ENCODE results near the gene SGMS1. TPM values are rescaled to one million over a fixed set of nuclear protein-coding genes. Genes with fewer than 3 reads are reported as not detected.

The SGMS1 gene
- total and polyA plus RNA-seq, 2 donors from 2014 or later = 13.6 to 100 TPM

DNA sequence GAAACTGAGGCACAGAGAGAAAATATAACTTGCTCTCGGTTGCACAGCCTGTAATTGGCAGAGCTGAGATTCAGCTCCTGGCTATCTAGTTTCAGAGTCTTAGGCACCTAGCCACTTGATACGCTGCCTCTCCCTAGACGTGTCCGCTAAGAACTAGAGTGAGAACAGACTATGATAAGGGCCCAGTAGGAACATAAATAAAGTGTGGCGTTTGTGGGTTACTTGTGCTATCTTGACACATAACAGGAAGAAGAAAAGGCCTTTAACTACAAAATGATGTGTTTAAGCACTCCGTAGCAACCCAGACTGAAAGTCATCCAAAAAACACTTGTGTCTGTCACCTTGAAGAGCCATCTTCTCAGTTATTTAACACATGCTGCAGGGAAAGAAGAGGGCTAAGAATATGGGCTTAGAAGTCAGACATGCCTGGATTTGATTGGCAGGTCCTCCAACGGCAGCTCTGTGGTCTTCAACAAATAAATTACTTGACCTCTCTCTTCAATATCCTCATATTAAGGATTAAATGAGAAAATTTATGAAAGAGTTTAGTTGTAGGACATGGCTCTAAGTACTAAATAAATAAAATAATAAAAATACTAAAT, 96.2 kb downstream of the SGMS1 start:
- TF ChIP-seq, protein P1, sequence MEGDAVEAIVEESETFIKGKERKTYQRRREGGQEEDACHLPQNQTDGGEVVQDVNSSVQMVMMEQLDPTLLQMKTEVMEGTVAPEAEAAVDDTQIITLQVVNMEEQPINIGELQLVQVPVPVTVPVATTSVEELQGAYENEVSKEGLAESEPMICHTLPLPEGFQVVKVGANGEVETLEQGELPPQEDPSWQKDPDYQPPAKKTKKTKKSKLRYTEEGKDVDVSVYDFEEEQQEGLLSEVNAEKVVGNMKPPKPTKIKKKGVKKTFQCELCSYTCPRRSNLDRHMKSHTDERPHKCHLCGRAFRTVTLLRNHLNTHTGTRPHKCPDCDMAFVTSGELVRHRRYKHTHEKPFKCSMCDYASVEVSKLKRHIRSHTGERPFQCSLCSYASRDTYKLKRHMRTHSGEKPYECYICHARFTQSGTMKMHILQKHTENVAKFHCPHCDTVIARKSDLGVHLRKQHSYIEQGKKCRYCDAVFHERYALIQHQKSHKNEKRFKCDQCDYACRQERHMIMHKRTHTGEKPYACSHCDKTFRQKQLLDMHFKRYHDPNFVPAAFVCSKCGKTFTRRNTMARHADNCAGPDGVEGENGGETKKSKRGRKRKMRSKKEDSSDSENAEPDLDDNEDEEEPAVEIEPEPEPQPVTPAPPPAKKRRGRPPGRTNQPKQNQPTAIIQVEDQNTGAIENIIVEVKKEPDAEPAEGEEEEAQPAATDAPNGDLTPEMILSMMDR (IDR thresholded peaks at IDR 0.05; ENCODE audit: borderline replicate concordance, extremely low read depth, insufficient read depth) = no peak
- Histone ChIP-seq H3K9me3 (ENCODE audit: control insufficient read depth in 2 of 3, insufficient read depth in 1 of 3, low read length in 3 of 3) (no peaks in the 10 kb centered on the region), H3K27me3 (ENCODE audit: control insufficient read depth, insufficient read depth, low read length) (no peaks in the 10 kb centered on the region), H3K4me1 (ENCODE audit: control insufficient read depth in 2 of 3, insufficient read depth in 2 of 3, low read depth in 1 of 3, low read length in 3 of 3) (no peaks in the 10 kb centered on the region), H3K27ac (ENCODE audit: low read depth in 2 of 2, low read length in 2 of 2) (no peak overlapping the region), H3K4me3 (ENCODE audit: low read length in 3 of 3) (no peak overlapping the region), H3K9ac (ENCODE audit: low read length in 3 of 3) (no peak overlapping the region), H3K36me3 (ENCODE audit: control insufficient read depth in 2 of 3, insufficient read depth in 3 of 3, low read length in 3 of 3) (no peaks in the 10 kb centered on the region)
- intact Hi-C loops (cut with DNase I) = no loop called here
- no peak for FAIRE-seq
- no peak for DNase-seq

DNA sequence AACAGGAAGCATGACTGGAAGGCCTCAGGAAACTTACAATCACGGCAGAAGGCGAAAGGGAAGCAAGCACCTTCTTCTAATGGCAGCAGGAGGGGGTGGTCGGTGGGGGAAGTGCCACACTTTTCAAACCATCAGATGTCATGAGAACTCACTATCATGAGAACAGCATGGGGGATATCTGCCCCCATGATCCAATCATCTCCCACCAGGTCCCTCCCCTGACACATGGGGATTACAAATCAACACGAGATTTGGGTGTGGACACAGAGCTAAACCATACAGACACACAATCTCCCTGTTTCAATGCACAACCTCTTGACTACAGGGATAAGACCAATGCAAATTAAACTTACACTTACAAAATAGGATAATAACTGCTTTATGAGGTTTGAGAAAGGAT, 97.6 kb downstream of the SGMS1 start:
- no peaks in the 10 kb centered on the region for H3K4me1 ChIP-seq (ENCODE audit: control insufficient read depth in 2 of 3, insufficient read depth in 2 of 3, low read depth in 1 of 3, low read length in 3 of 3)
- H3K9me3 ChIP-seq (ENCODE audit: control insufficient read depth in 2 of 3, insufficient read depth in 1 of 3, low read length in 3 of 3) = no peaks in the 10 kb centered on the region
- FAIRE-seq = no peak
- H3K9ac ChIP-seq (ENCODE audit: low read length in 3 of 3) = no peak overlapping the region
- intact Hi-C loops (cut with DNase I) = no loop called here
- no peak overlapping the region for H3K27ac ChIP-seq (ENCODE audit: low read depth in 2 of 2, low read length in 2 of 2)
- no peaks in the 10 kb centered on the region for H3K27me3 ChIP-seq (ENCODE audit: control insufficient read depth, insufficient read depth, low read length)
- TF ChIP-seq, protein P1 (IDR thresholded peaks at IDR 0.05; ENCODE audit: borderline replicate concordance, extremely low read depth, insufficient read depth) = no peak
- H3K4me3 ChIP-seq (ENCODE audit: low read length in 3 of 3) = no peak overlapping the region
- no peaks in the 10 kb centered on the region for H3K36me3 ChIP-seq (ENCODE audit: control insufficient read depth in 2 of 3, insufficient read depth in 3 of 3, low read length in 3 of 3)
- DNase-seq = no peak

DNA sequence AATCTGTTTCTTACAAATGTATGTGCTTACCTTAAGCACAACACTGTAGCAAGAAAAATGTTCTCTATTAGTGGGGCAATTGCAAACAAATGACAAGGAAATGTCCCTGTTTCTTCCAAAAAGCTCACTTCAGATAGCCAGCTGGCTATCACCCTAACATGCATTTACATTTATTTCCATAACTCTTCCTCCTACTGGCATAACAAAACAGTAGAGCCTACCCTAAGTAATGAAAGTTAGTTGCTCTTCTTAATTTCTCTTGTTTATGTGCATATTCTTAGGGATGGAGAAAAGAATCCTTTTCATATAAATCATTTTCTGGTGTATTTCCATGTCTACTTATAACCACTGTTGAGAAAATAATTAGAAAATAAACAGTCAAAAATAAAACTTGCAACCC, 100.4 kb downstream of the SGMS1 start:
- Histone ChIP-seq H3K9ac (ENCODE audit: low read length in 3 of 3) (no peak overlapping the region), H3K9me3 (ENCODE audit: control insufficient read depth in 2 of 3, insufficient read depth in 1 of 3, low read length in 3 of 3) (no peaks in the 10 kb centered on the region), H3K27me3 (ENCODE audit: control insufficient read depth, insufficient read depth, low read length) (no peaks in the 10 kb centered on the region), H3K4me1 (ENCODE audit: control insufficient read depth in 2 of 3, insufficient read depth in 2 of 3, low read depth in 1 of 3, low read length in 3 of 3) (no peaks in the 10 kb centered on the region), H3K36me3 (ENCODE audit: control insufficient read depth in 2 of 3, insufficient read depth in 3 of 3, low read length in 3 of 3) (no peaks in the 10 kb centered on the region), H3K27ac (ENCODE audit: low read depth in 2 of 2, low read length in 2 of 2) (no peak overlapping the region), H3K4me3 (ENCODE audit: low read length in 3 of 3) (no peak overlapping the region)
- intact Hi-C loops (cut with DNase I) = no loop called here
- TF ChIP-seq, protein P1 (IDR thresholded peaks at IDR 0.05; ENCODE audit: borderline replicate concordance, extremely low read depth, insufficient read depth) = no peak
- no peak for FAIRE-seq
- DNase-seq = no peak

DNA sequence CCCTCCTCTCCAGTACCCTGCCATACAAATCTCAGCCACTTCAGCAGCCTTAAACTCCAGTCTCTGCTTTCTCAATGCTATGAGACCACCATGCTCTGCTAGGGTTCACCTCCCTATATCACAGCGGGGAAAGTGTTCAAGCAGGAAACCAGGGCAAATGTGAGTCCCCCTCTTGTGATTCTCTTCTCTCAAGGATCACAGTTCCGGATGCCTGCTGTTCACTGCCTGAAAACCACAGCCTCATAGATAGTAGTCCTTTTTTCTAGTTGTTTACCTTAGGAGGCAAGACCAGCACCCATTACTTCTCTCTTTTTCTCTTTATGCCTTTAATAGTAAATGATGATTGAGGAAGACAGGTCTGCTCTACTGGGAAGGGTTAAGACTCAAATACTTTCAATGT, 100.8 kb downstream of the SGMS1 start:
- FAIRE-seq (no peak), DNase-seq (no peak)
- H3K9ac ChIP-seq (ENCODE audit: low read length in 3 of 3) = no peak overlapping the region
- TF ChIP-seq, protein P1 (IDR thresholded peaks at IDR 0.05; ENCODE audit: borderline replicate concordance, extremely low read depth, insufficient read depth) = no peak
- intact Hi-C loops (cut with DNase I) = no loop called here
- H3K27ac ChIP-seq (ENCODE audit: low read depth in 2 of 2, low read length in 2 of 2) = no peak overlapping the region
- no peaks in the 10 kb centered on the region for H3K9me3 ChIP-seq (ENCODE audit: control insufficient read depth in 2 of 3, insufficient read depth in 1 of 3, low read length in 3 of 3)
- no peaks in the 10 kb centered on the region for H3K27me3 ChIP-seq (ENCODE audit: control insufficient read depth, insufficient read depth, low read length)
- no peak overlapping the region for H3K4me3 ChIP-seq (ENCODE audit: low read length in 3 of 3)
- H3K4me1 ChIP-seq (ENCODE audit: control insufficient read depth in 2 of 3, insufficient read depth in 2 of 3, low read depth in 1 of 3, low read length in 3 of 3) = no peaks in the 10 kb centered on the region
- H3K36me3 ChIP-seq (ENCODE audit: control insufficient read depth in 2 of 3, insufficient read depth in 3 of 3, low read length in 3 of 3) = no peaks in the 10 kb centered on the region
